Measurements from ENCODE around the gene RPL35A. TPM values are rescaled to one million over a fixed set of nuclear protein-coding genes. Genes with fewer than 3 reads are reported as not detected.
A peak's percentile ranks its signal among the peaks of the same experiment; 100 is the strongest.

The RPL35A gene
- total and polyA plus RNA-seq, 9 of the 15 experiments (the other 6 are each of a cell fraction or from before 2014, with no cell fraction given), result 1,475 to 2,942 (median 2,367) TPM

GRCh38 chr3:197959891-197960693 lies 10.1 kb downstream of the RPL35A start, which contains the start of gene LMLN (continued):
- no peak for TF ChIP-seq BCLAF1 (IDR thresholded peaks at IDR 0.05; ENCODE audit: borderline replicate concordance in 1 of 2, control insufficient read depth in 1 of 2, low read depth in 2 of 2, low read length in 1 of 2)
- TF ChIP-seq HES1 (IDR thresholded peaks at IDR 0.05; ENCODE audit: low read depth), result no peak
- TF ChIP-seq NR4A1 (CRISPR knock-in tag; IDR thresholded peaks at IDR 0.05), result no peak
- no peak for TF ChIP-seq NR4A1 (tag; IDR thresholded peaks at IDR 0.05)
- TF ChIP-seq RFX5 (IDR thresholded peaks at IDR 0.05; ENCODE audit: low read depth, low read length), result no peak
- peak; percentile 93 for TF ChIP-seq POLR2A (conservative IDR thresholded peaks at IDR 0.05)
- no peak; the same call in 1 of the 2 replicates for TF ChIP-seq MTA3 (IDR thresholded peaks at IDR 0.05; ENCODE audit: borderline replicate concordance)
- TF ChIP-seq HOXB6 (CRISPR knock-in tag; IDR thresholded peaks at IDR 0.05; ENCODE audit: borderline replicate concordance), result no peak
- TF ChIP-seq KLF16 (IDR thresholded peaks at IDR 0.05), result no peak
- TF ChIP-seq ZNF143 (CRISPR knock-in tag; IDR thresholded peaks at IDR 0.05), result no peak
- no peak for TF ChIP-seq PHB2 (IDR thresholded peaks at IDR 0.05; ENCODE audit: low read depth)
- TF ChIP-seq MCM3 (IDR thresholded peaks at IDR 0.05), result no peak
- TF ChIP-seq FOXA3 (CRISPR knock-in tag; conservative IDR thresholded peaks at IDR 0.05 in 1 of 2, IDR thresholded peaks at IDR 0.05 in 1 of 2), result 0 out of 4 replicates have a peak, but pooled peaks of 1 of the 2 experiments have one; percentile 12
- no peak for TF ChIP-seq ZBTB8A (IDR thresholded peaks at IDR 0.05; ENCODE audit: partially characterized antibody)
- TF ChIP-seq KLF1 (tag; IDR thresholded peaks at IDR 0.05), result peak; percentile 54; the same call in 1 of the 2 replicates
- no peak for TF ChIP-seq PCBP2 (IDR thresholded peaks at IDR 0.05; ENCODE audit: low read depth, low read length, poor library complexity, severe bottlenecking)
- TF ChIP-seq ZNF121 (CRISPR knock-in tag; conservative IDR thresholded peaks at IDR 0.05), result no peak
- TF ChIP-seq KAT2B (IDR thresholded peaks at IDR 0.05; ENCODE audit: low read depth, low read length), result no peak
- no peak for TF ChIP-seq KAT8 (IDR thresholded peaks at IDR 0.05; ENCODE audit: low read depth)
- peak; percentile 94 for TF ChIP-seq CBFB (CRISPR knock-in tag; IDR thresholded peaks at IDR 0.05)
- no peak for TF ChIP-seq RHOXF2B (CRISPR knock-in tag; conservative IDR thresholded peaks at IDR 0.05)
- TF ChIP-seq SMARCA5 (IDR thresholded peaks at IDR 0.05), result no peak
- peak; percentile 76 for TF ChIP-seq TBP (optimal IDR thresholded peaks at IDR 0.05; ENCODE audit: low read depth, low read length)
- no peak for TF ChIP-seq NFATC3 (IDR thresholded peaks at IDR 0.05)
- TF ChIP-seq IRF2 (CRISPR knock-in tag; IDR thresholded peaks at IDR 0.05), result no peak
- TF ChIP-seq ZEB2 (IDR thresholded peaks at IDR 0.05), result 0 out of 2 replicates have a peak, but pooled peaks have one; percentile 13
- TF ChIP-seq RBM14 (IDR thresholded peaks at IDR 0.05; ENCODE audit: borderline replicate concordance, insufficient read depth, low read depth, low read length), result no peak
- TF ChIP-seq GABPB2 (CRISPR knock-in tag; conservative IDR thresholded peaks at IDR 0.05), result no peak
- TF ChIP-seq SIX5 (IDR thresholded peaks at IDR 0.05; ENCODE audit: borderline replicate concordance in 1 of 2, insufficient read depth in 1 of 2, low read depth in 1 of 2, low read length in 2 of 2), result no peak

Measured in K562 (cell line).